ENCODE measurements around the gene CEP162. TPM values are rescaled to one million over a fixed set of nuclear protein-coding genes. Genes with fewer than 3 reads are reported as not detected.

Gene CEP162
- total RNA-seq, 1 experiment from 2014 or later, result 7.9 TPM

DNA sequence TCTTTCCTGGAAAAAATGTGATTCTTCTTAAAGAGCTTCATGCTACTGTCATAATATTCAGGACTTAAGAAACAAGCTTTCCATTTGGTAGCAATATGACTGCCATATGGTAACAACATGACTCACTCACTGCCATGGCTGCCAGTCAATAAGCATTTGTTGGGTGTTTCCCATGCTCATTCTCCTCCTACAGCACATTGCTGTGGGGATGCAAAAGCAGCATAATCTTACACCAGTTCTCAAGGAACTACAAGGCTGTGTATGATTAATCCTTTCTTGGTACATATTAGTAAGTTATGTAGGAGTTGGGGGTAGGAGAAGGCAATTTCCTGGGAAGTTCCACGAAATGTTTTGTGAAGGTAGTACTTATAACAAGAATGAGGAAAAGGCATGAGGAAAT is 76.7 kb downstream of the CEP162 start (continued):
- TF ChIP-seq SP1 (CRISPR knock-in tag; conservative IDR thresholded peaks at IDR 0.05) (no peak), PRRX2 (CRISPR knock-in tag; IDR thresholded peaks at IDR 0.05) (no peak)
- TF ChIP-seq, protein P1, sequence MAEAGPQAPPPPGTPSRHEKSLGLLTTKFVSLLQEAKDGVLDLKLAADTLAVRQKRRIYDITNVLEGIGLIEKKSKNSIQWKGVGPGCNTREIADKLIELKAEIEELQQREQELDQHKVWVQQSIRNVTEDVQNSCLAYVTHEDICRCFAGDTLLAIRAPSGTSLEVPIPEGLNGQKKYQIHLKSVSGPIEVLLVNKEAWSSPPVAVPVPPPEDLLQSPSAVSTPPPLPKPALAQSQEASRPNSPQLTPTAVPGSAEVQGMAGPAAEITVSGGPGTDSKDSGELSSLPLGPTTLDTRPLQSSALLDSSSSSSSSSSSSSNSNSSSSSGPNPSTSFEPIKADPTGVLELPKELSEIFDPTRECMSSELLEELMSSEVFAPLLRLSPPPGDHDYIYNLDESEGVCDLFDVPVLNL (CRISPR knock-in tag; IDR thresholded peaks at IDR 0.05; ENCODE audit: borderline replicate concordance, low read depth), result no peak

DNA sequence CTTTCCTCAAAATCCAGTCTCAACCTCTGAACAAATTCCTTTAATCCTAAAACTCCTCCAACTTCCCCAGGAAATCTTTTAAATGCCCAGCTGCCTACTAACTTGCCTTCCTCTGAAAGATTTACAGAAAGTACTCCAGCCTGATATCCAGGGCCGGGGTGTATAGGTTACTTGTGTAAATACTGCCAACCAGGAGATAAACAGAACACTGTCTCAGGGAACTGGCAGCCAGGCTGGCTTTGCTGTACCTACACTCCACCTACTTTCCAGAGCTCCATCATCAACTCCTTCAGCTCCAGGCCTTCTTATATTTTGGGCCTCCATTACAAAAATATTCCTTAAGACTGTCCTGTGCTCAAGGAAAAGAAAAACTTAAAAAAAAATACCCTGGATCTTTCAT is 85.9 kb downstream of the CEP162 start:
- POLR2A ChIA-PET, result no interaction called here

DNA sequence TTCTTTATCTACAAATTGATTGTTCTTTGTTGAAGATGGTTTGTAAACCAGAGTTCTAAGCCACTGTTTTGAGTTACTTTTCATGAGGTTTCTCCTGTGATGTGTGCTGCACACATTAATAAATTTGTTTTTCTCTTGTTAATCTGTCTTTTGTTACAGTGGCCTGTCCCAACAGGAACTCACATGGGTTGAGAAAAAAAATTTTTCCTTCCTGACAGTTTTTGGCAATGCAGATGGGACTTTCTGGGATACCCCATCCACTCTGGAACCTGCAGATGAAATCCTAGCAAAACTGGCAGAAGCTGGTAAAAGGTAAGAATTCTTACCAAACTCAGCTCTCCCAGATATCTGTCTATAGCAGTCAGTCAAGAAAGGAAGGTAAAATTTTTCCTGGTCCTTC is 88.1 kb downstream of the CEP162 start:
- H3K9me3 Mint-ChIP-seq, result peaks cover 3% of the 10 kb centered on the region
- TF ChIP-seq FOXP1 (CRISPR knock-in tag; IDR thresholded peaks at IDR 0.05; ENCODE audit: borderline replicate concordance) (no peak), ZNF121 (CRISPR knock-in tag; IDR thresholded peaks at IDR 0.05) (no peak), SMAD4 (CRISPR knock-in tag; IDR thresholded peaks at IDR 0.05) (no peak), RORB (CRISPR knock-in tag; IDR thresholded peaks at IDR 0.05) (no peak), MXD4 (CRISPR knock-in tag; IDR thresholded peaks at IDR 0.05; ENCODE audit: borderline replicate concordance) (no peak), ZNF671 (CRISPR knock-in tag; IDR thresholded peaks at IDR 0.05) (no peak), ZNF263 (CRISPR knock-in tag; IDR thresholded peaks at IDR 0.05; ENCODE audit: low read depth) (no peak), NR1H2 (CRISPR knock-in tag; IDR thresholded peaks at IDR 0.05) (no peak), TEAD4 (CRISPR knock-in tag; IDR thresholded peaks at IDR 0.05) (no peak), CREB1 (CRISPR knock-in tag; IDR thresholded peaks at IDR 0.05) (no peak), EMX1 (CRISPR knock-in tag; IDR thresholded peaks at IDR 0.05) (no peak), KAT7 (CRISPR knock-in tag; IDR thresholded peaks at IDR 0.05; ENCODE audit: borderline replicate concordance) (no peak), TP53 (CRISPR knock-in tag; IDR thresholded peaks at IDR 0.05) (no peak)
- TF ChIP-seq, protein P2, sequence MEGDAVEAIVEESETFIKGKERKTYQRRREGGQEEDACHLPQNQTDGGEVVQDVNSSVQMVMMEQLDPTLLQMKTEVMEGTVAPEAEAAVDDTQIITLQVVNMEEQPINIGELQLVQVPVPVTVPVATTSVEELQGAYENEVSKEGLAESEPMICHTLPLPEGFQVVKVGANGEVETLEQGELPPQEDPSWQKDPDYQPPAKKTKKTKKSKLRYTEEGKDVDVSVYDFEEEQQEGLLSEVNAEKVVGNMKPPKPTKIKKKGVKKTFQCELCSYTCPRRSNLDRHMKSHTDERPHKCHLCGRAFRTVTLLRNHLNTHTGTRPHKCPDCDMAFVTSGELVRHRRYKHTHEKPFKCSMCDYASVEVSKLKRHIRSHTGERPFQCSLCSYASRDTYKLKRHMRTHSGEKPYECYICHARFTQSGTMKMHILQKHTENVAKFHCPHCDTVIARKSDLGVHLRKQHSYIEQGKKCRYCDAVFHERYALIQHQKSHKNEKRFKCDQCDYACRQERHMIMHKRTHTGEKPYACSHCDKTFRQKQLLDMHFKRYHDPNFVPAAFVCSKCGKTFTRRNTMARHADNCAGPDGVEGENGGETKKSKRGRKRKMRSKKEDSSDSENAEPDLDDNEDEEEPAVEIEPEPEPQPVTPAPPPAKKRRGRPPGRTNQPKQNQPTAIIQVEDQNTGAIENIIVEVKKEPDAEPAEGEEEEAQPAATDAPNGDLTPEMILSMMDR (IDR thresholded peaks at IDR 0.05), result no peak
- TF ChIP-seq, protein P3, sequence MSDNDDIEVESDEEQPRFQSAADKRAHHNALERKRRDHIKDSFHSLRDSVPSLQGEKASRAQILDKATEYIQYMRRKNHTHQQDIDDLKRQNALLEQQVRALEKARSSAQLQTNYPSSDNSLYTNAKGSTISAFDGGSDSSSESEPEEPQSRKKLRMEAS (CRISPR knock-in tag; IDR thresholded peaks at IDR 0.05), result no peak
- TF ChIP-seq, protein P4, sequence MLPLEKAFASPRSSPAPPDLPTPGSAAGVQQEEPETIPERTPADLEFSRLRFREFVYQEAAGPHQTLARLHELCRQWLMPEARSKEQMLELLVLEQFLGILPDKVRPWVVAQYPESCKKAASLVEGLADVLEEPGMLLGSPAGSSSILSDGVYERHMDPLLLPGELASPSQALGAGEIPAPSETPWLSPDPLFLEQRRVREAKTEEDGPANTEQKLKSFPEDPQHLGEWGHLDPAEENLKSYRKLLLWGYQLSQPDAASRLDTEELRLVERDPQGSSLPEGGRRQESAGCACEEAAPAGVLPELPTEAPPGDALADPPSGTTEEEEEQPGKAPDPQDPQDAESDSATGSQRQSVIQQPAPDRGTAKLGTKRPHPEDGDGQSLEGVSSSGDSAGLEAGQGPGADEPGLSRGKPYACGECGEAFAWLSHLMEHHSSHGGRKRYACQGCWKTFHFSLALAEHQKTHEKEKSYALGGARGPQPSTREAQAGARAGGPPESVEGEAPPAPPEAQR (CRISPR knock-in tag; IDR thresholded peaks at IDR 0.05), result no peak
- TF ChIP-seq, protein P5, sequence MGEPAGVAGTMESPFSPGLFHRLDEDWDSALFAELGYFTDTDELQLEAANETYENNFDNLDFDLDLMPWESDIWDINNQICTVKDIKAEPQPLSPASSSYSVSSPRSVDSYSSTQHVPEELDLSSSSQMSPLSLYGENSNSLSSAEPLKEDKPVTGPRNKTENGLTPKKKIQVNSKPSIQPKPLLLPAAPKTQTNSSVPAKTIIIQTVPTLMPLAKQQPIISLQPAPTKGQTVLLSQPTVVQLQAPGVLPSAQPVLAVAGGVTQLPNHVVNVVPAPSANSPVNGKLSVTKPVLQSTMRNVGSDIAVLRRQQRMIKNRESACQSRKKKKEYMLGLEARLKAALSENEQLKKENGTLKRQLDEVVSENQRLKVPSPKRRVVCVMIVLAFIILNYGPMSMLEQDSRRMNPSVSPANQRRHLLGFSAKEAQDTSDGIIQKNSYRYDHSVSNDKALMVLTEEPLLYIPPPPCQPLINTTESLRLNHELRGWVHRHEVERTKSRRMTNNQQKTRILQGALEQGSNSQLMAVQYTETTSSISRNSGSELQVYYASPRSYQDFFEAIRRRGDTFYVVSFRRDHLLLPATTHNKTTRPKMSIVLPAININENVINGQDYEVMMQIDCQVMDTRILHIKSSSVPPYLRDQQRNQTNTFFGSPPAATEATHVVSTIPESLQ (CRISPR knock-in tag; IDR thresholded peaks at IDR 0.05), result no peak
- peaks cover 10% of the 10 kb centered on the region for H3K36me3 Mint-ChIP-seq
- no peaks in the 10 kb centered on the region for H3K27me3 Mint-ChIP-seq (ENCODE audit: low read depth)
- CTCF ChIA-PET, result no interaction called here
- H3K27ac Mint-ChIP-seq, result no peak overlapping the region
- ATAC-seq, result no peak
- DNase-seq (ENCODE audit: low spot score), result no peak
- peaks cover 27% of the 10 kb centered on the region for H3K4me1 Mint-ChIP-seq
- POLR2A ChIA-PET, result no interaction called here
- H3K4me3 Mint-ChIP-seq, result no peak overlapping the region

More for the DNA sequence above, 85.9 kb downstream of the CEP162 start:
- H3K27me3 Mint-ChIP-seq (ENCODE audit: low read depth), result no peaks in the 10 kb centered on the region
- no peak for DNase-seq (ENCODE audit: low spot score)
- H3K9me3 Mint-ChIP-seq, result no peaks in the 10 kb centered on the region
- peaks cover 27% of the 10 kb centered on the region for H3K4me1 Mint-ChIP-seq
- no peak overlapping the region for H3K4me3 Mint-ChIP-seq
- CTCF ChIA-PET, result no interaction called here
- H3K36me3 Mint-ChIP-seq, result no peaks in the 10 kb centered on the region
- no peak for ATAC-seq
- TF ChIP-seq ZNF671 (CRISPR knock-in tag; IDR thresholded peaks at IDR 0.05), result no peak
- H3K27ac Mint-ChIP-seq, result no peak overlapping the region

Data from WTC11 (cell line).